Esophagus squamous epithelium (tissue), 5 donors: ENCODE results near the gene METTL18. TPM values are rescaled to one million over a fixed set of nuclear protein-coding genes. Genes with fewer than 3 reads are reported as not detected.

Experiments used
- DNase-seq: peaks from one replicate; lab custom pipeline; 2025; lab: John Stamatoyannopoulos, UW
- H3K27ac ChIP-seq, 4 donors: fragments of 200-600 bp; sonication (generic); one replicate each; pipeline ENCODE4 v1.5.1; 2016 to 2019; ENCODE audit warnings: mild to moderate bottlenecking in 1 of 4
- H3K27me3 ChIP-seq, 4 donors: fragments of 200-600 bp; sonication (generic); 1 replicate in 3 of 4; 2 replicates in 1 of 4; pipeline versions ENCODE4 v1.5.1 to v1.6.0; 2017 to 2021; ENCODE audit warnings: antibody characterized with exemption in 1 of 4
- H3K36me3 ChIP-seq, 3 donors: fragments of 200-600 bp; sonication (generic); one replicate each; pipeline ENCODE4 v1.5.1; 2016 to 2019
- H3K4me1 ChIP-seq, 3 donors: fragments of 200-600 bp; sonication (generic); one replicate each; pipeline ENCODE4 v1.5.1; 2017 to 2019
- H3K4me3 ChIP-seq, 4 donors: fragments of 200-600 bp; sonication (generic); 1 replicate in 3 of 4; 2 replicates in 1 of 4; pipeline ENCODE4 v1.5.1; 2016 to 2019; ENCODE audit warnings: mild to moderate bottlenecking in 2 of 4, moderate library complexity in 1 of 4
- H3K9me3 ChIP-seq, 3 donors: fragments of 200-600 bp; sonication (generic); one replicate each; pipeline ENCODE4 v1.5.1; 2016 to 2019
- POLR2A ChIP-seq, 4 donors: fragments of 450-650 bp; IDR thresholded peaks; one replicate each; pipeline ENCODE4 v1.6.1; 2017; ENCODE audit warnings: antibody characterized with exemption in 4 of 4, mild to moderate bottlenecking in 4 of 4, moderate library complexity in 3 of 4
- WGBS, 2 donors: methylation state at CpG; one replicate each; pipeline ENCODE4 v1.1.5; 2018; 5-methylcytosine and 5-hydroxymethylcytosine counted together
- intact Hi-C: fragments of 100-400 bp; cut with DNase I; formaldehyde crosslinking; loops from one replicate; pipeline ENCODE4 v1.15.0; 2022
- total RNA-seq, 4 donors: library from RNA; depleted of rRNA; stranded (reverse); fragments of >200 nt; gene quantifications; one replicate each; pipeline ENCODE4 v1.1.0, GENCODE V29; 2016
- TF ChIP-seq, protein P1 (sequence below), 6 experiments: fragments of 450-650 bp in 4 of 6; fragments of 200-600 bp in 2 of 6; sonication (generic) in 2 of 6; IDR thresholded peaks; one replicate each; pipeline ENCODE4 v1.5.1; 2016 to 2019; ENCODE audit warnings: antibody characterized with exemption in 6 of 6, mild to moderate bottlenecking in 4 of 6, moderate library complexity in 4 of 6
- donor health status: DM: yes; HTN: yes; CAD: no.

The METTL18 gene
- total RNA-seq, 4 donors from 2014 or later, result 4.3 to 12.1 (median 6.4) TPM

GRCh38 chr1:169788402-169788801 lies 6.3 kb downstream of the METTL18 start:
- Histone ChIP-seq H3K27me3 (no peaks in the 10 kb centered on the region), H3K9me3 (no peaks in the 10 kb centered on the region), H3K4me1 (peaks cover 0 to 7% (median 0%) of the 10 kb centered on the region in 3 donors), H3K36me3 (peaks cover 0 to 9% (median 0%) of the 10 kb centered on the region in 3 donors), H3K4me3 (no peak overlapping the region), H3K27ac (no peak overlapping the region)
- 83 to 88% methylated on average over 2 of the region's 2 CpGs for WGBS, 2 donors
- TF ChIP-seq POLR2A (IDR thresholded peaks at IDR 0.05), result no peak
- TF ChIP-seq, protein P1, sequence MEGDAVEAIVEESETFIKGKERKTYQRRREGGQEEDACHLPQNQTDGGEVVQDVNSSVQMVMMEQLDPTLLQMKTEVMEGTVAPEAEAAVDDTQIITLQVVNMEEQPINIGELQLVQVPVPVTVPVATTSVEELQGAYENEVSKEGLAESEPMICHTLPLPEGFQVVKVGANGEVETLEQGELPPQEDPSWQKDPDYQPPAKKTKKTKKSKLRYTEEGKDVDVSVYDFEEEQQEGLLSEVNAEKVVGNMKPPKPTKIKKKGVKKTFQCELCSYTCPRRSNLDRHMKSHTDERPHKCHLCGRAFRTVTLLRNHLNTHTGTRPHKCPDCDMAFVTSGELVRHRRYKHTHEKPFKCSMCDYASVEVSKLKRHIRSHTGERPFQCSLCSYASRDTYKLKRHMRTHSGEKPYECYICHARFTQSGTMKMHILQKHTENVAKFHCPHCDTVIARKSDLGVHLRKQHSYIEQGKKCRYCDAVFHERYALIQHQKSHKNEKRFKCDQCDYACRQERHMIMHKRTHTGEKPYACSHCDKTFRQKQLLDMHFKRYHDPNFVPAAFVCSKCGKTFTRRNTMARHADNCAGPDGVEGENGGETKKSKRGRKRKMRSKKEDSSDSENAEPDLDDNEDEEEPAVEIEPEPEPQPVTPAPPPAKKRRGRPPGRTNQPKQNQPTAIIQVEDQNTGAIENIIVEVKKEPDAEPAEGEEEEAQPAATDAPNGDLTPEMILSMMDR (IDR thresholded peaks at IDR 0.05), result no peak
- no peak for DNase-seq
- intact Hi-C loops, result no loop called here

- no peaks in the 10 kb centered on the region for H3K9me3 ChIP-seq
- H3K27me3 ChIP-seq, result no peaks in the 10 kb centered on the region
- H3K27ac ChIP-seq, result no peak overlapping the region
- 67 to 85% methylated on average over 3 of the region's 3 CpGs for WGBS, 2 donors
- peaks cover 0 to under 1% (median 0%) of the 10 kb centered on the region in 3 donors for H3K4me1 ChIP-seq
- H3K4me3 ChIP-seq, result no peak overlapping the region
- intact Hi-C loops, result no loop called here
- TF ChIP-seq, protein P1 (IDR thresholded peaks at IDR 0.05), result no peak
- TF ChIP-seq POLR2A (IDR thresholded peaks at IDR 0.05), result no peak
- H3K36me3 ChIP-seq, result no peaks in the 10 kb centered on the region
- no peak for DNase-seq
Observed at GRCh38 chr1:169786974-169787373, 7.7 kb downstream of the METTL18 start.

GRCh38 chr1:169785267-169785666 lies 9.4 kb downstream of the METTL18 start:
- Histone ChIP-seq H3K4me3 (no peak overlapping the region), H3K27ac (no peak overlapping the region), H3K9me3 (no peaks in the 10 kb centered on the region), H3K27me3 (no peaks in the 10 kb centered on the region), H3K36me3 (no peaks in the 10 kb centered on the region), H3K4me1 (peaks cover 0 to 16% (median 0%) of the 10 kb centered on the region in 3 donors)
- no peak for TF ChIP-seq POLR2A (IDR thresholded peaks at IDR 0.05)
- TF ChIP-seq, protein P1 (IDR thresholded peaks at IDR 0.05), result no peak
- no peak for DNase-seq
- 83 to 90% methylated on average over 5 to 6 of the region's 6 CpGs for WGBS, 2 donors
- intact Hi-C loops, result no loop called here

DNA sequence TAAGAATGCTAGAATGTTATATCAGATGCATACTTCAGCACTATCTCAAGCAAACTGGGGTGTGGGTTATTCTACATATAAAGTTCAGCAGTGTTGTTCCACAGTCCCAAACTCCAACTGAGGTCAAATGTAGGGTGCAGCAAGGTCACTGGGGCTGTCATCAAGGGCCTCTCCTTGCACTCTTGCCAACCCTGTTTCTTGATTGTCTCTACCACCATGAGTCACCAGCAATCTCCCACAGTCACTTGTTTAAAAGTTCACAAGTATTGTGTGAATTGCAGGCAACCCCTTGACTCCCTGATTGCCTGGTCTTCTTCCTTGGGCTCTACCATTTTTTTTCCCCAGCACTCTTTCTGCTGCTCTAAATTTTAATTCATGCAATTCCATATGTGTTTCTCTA lies 10.6 kb downstream of the METTL18 start:
- Histone ChIP-seq H3K36me3 (no peaks in the 10 kb centered on the region), H3K4me3 (no peak overlapping the region), H3K4me1 (peaks cover 0 to 21% (median 0%) of the 10 kb centered on the region in 3 donors), H3K27me3 (no peaks in the 10 kb centered on the region), H3K27ac (no peak overlapping the region), H3K9me3 (no peaks in the 10 kb centered on the region)
- intact Hi-C loops, result no loop called here
- TF ChIP-seq POLR2A (IDR thresholded peaks at IDR 0.05), result no peak
- TF ChIP-seq, protein P1 (IDR thresholded peaks at IDR 0.05), result no peak
- DNase-seq, result no peak

DNA sequence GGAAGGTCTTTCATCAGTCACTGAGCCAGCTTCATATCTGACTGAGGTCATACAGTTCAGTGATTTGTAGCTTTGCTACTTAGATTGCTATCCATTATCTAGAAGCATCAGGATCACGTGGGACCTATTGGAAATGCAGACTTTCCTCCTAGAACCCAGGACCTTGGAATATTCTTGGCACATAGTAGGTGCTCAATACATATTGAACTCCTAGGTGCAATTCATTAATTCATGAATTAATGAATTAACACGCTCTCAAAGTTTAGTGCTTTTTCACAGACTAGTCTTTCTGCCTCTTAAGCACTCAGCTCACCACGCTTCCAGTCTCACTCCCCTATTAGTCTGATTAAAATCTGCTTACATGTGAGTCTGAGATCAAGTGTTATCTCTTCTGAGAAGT lies 12.1 kb downstream of the METTL18 start:
- TF ChIP-seq, protein P1 (IDR thresholded peaks at IDR 0.05), result no peak
- TF ChIP-seq POLR2A (IDR thresholded peaks at IDR 0.05), result no peak
- peaks cover 0 to 21% (median 0%) of the 10 kb centered on the region in 3 donors for H3K4me1 ChIP-seq
- WGBS, 2 donors, result 77 to 96% methylated on average over 3 of the region's 3 CpGs
- H3K27ac ChIP-seq, result no peak overlapping the region
- H3K9me3 ChIP-seq, result no peaks in the 10 kb centered on the region
- H3K4me3 ChIP-seq, result no peak overlapping the region
- no peak for DNase-seq
- no peaks in the 10 kb centered on the region for H3K36me3 ChIP-seq
- H3K27me3 ChIP-seq, result no peaks in the 10 kb centered on the region
- intact Hi-C loops, result no loop called here
